Stimulated activated CD4-positive, alpha-beta T cell treated with anti-CD3 and anti-CD28 coated beads, Interleukin-2, amount 100 ng/mL, for 4 hours (primary cell): ENCODE data around the gene VEGFD.

Experiments used
- DNase-seq: peaks from one replicate; pipeline ENCODE4 v3.0.0-alpha.2; 2020; ENCODE audit warnings: low read depth

Gene VEGFD

DNA sequence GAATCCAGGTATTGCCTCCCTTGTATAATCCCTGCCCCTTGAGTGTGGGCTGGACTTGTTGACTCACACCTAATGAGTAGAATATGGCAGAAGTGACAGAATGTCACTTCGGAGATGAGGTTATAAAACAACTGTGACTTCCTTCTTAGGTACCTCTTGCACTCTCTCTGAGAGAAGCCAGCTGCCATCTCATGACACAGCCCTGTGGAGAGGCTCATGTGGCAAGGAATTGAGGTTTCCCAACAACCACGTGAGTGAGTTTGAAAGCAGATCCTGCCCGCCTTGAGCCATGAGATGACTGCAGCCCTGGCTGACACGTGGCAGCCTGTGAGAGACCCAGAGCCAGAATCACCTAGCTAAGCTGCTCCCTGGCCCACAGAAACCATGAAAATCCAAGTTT lies 82.3 kb downstream of the VEGFD start:
- DNase-seq, result no peak

- DNase-seq, result no peak
Observed at GRCh38 chrX:15299941-15300851, 84.0 kb downstream of the VEGFD start.

DNA sequence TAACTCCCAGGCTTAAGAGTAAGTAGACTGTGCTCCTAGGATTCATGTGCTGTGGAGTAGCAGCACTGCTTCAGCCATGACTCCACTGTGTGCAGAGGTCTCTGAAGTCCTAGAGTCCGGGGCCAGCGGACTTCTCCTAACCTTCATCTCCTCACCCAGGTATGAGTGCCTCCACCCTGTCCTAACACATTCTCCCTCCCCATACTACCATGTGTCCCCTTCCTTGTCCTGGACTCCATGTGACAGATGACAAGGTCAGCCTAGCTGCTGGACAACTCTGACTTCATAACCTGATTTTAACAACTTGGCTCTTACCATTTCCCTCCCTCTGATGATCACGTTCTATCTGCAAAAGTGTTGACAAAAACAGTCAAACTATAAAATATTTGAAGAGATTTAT lies 85.4 kb downstream of the VEGFD start:
- DNase-seq, result no peak

DNA sequence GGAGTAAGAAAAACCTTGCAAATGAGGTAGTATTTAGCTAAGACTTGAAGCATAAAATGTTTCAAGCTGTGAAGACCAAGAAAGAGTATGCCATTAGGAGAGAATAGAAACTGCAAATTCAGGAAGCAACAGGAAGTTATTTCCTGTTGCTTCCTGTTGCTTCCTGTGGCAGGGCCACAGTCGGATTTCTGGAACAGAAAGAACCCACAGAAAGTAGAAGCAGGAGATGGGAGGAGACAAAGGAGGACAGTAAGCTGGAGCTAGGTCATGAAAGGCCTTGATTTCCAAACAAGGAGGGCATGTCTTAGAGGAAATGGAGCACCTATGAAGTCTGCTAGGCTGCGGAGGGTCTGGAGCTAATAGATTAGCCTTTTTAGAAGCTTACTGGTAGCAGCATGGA lies 86.0 kb downstream of the VEGFD start:
- DNase-seq, result no peak
